Mammary epithelial cell (primary cell): ENCODE data around the gene TDRD12.

Source experiments
- CTCF ChIP-seq, 2 donors: IDR thresholded peaks in 1 of 2; conservative IDR thresholded peaks in 1 of 2; 2 replicates each; pipeline ENCODE4 v1.5.1; 2011 to 2012; ENCODE audit warnings: inconsistent platforms in 2 of 2, low read length in 2 of 2, mild to moderate bottlenecking in 2 of 2, control low read depth in 1 of 2, low read depth in 1 of 2; ENCODE audit not compliant: insufficient read depth in 1 of 2; ENCODE audit errors: extremely low read depth in 1 of 2
- EZH2 ChIP-seq: IDR thresholded peaks from 2 replicates; pipeline ENCODE4 v1.6.1; 2012; ENCODE audit warnings: low read length, inconsistent platforms, borderline replicate concordance

DNA sequence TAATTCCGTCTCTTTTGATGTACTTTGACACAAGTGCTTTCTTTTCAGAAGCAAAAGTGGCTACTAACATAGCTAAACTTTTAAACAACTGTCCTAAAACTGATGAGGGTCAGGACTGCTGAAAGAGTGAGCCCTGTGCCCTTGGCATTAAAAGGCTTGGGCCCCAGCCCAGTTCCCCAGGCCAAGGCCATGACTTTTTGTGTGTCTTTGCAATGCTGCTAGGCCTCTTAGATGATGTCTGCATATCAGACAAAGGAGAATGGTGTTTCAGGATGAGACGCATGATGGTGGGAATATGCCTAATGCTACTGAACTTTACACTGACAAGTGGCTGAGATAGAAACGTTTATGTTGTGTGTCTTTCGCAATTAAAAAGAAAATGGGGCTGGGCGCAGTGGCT lies 112.0 kb downstream of the TDRD12 start:
- TF ChIP-seq CTCF (conservative IDR thresholded peaks at IDR 0.05 in 1 of 2, IDR thresholded peaks at IDR 0.05 in 1 of 2; ENCODE audit: extremely low read depth in 1 of 2, insufficient read depth in 1 of 2, low read depth in 1 of 2, low read length in 2 of 2) = no peak
- no peak for TF ChIP-seq EZH2
